ENCODE results near the gene ALG3.
A peak's percentile ranks its signal among the peaks of the same experiment; 100 is the strongest.

Gene ALG3

GRCh38 chr3:184259878-184260723, 11.3 kb upstream of the ALG3 start:
- DNase-seq = peak; percentile 14 to 46

GRCh38 chr3:184259396-184259877, 10.7 kb upstream of the ALG3 start:
- no peak for DNase-seq

- DNase-seq = no peak
Measured at GRCh38 chr3:184258926-184259325, 10.2 kb upstream of the ALG3 start.

- no peak for DNase-seq
Measured at GRCh38 chr3:184257083-184257915, 8.5 kb upstream of the ALG3 start.

- DNase-seq = no peak
Measured at GRCh38 chr3:184255291-184256039, 6.7 kb upstream of the ALG3 start.

GRCh38 chr3:184250167-184250828, 1.5 kb upstream of the ALG3 start:
- DNase-seq = peak; percentile 86 to 91

GRCh38 chr3:184249412-184250166, 827 bp upstream of the ALG3 start, which contains the start of gene EEF1AKMT4:
EEF1AKMT4 (plus strand) TSS chr3:184249672; CDS start chr3:184249695, 23 bp downstream.
- peak; percentile 98 for DNase-seq

- no peak for DNase-seq
Measured at GRCh38 chr3:184242297-184242685, 6.5 kb downstream of the ALG3 start.

GRCh38 chr3:184241447-184242296, 7.1 kb downstream of the ALG3 start:
- DNase-seq = no peak

- no peak for DNase-seq
Measured at GRCh38 chr3:184241141-184241446, 7.7 kb downstream of the ALG3 start.

- no peak for DNase-seq
Measured at GRCh38 chr3:184240384-184241140, 8.2 kb downstream of the ALG3 start.

GRCh38 chr3:184239708-184240107, 9.1 kb downstream of the ALG3 start:
- no peak for DNase-seq

GRCh38 chr3:184239221-184239620, 9.5 kb downstream of the ALG3 start:
- no peak for DNase-seq

GRCh38 chr3:184238246-184238818, 10.4 kb downstream of the ALG3 start:
- DNase-seq = no peak

GRCh38 chr3:184237807-184238206, 11.0 kb downstream of the ALG3 start:
- DNase-seq = no peak

GRCh38 chr3:184237211-184237610, 11.6 kb downstream of the ALG3 start:
- DNase-seq = no peak

GRCh38 chr3:184236636-184237035, 12.1 kb downstream of the ALG3 start:
- no peak for DNase-seq

GRCh38 chr3:184236033-184236410, 12.7 kb downstream of the ALG3 start:
- no peak for DNase-seq

GRCh38 chr3:184235381-184236032, 13.3 kb downstream of the ALG3 start:
- no peak for DNase-seq

Measured in CD4-positive, alpha-beta T cell treated with Interferon alpha-2 for 1 hour (primary cell).